ACC112 (cell line): ENCODE results near the gene ARHGAP9.

Experiments used
- H2AFZ ChIP-seq: fragments of 200-600 bp; sonication (generic); one replicate; pipeline ENCODE4 v1.6.0; 2017; ENCODE audit warnings: antibody characterized with exemption, low read length; ENCODE audit not compliant: unreplicated experiment
- H3K27ac ChIP-seq: fragments of 200-600 bp; sonication (generic); 2 replicates; pipeline ENCODE4 v1.5.1; 2014; ENCODE audit warnings: low read depth, mild to moderate bottlenecking, antibody characterized with exemption, low read length, moderate library complexity
- H3K27me3 ChIP-seq: fragments of 200-600 bp; sonication (generic); 2 replicates; pipeline ENCODE4 v1.6.1; 2014; ENCODE audit warnings: mild to moderate bottlenecking, antibody characterized with exemption, low read length, moderate library complexity, mixed read lengths; ENCODE audit not compliant: insufficient read depth
- H3K36me3 ChIP-seq: fragments of 200-600 bp; sonication (generic); 2 replicates; pipeline ENCODE4 v1.6.1; 2016; ENCODE audit warnings: mild to moderate bottlenecking, antibody characterized with exemption, low read length, moderate library complexity, mixed read lengths; ENCODE audit not compliant: insufficient read depth
- H3K4me1 ChIP-seq: fragments of 200-600 bp; sonication (generic); one replicate; pipeline ENCODE4 v1.6.1; 2016; ENCODE audit warnings: low read length, mixed read lengths; ENCODE audit not compliant: insufficient read depth, unreplicated experiment, control insufficient read depth
- H3K4me3 ChIP-seq: fragments of 200-600 bp; sonication (generic); 2 replicates; pipeline ENCODE4 v1.5.1; 2014; ENCODE audit warnings: mild to moderate bottlenecking, low read depth, low read length
- H3K79me2 ChIP-seq: fragments of 200-600 bp; sonication (generic); one replicate; pipeline ENCODE4 v1.6.0; 2016; ENCODE audit warnings: low read length; ENCODE audit not compliant: control insufficient read depth, unreplicated experiment, insufficient read depth

Gene ARHGAP9

DNA sequence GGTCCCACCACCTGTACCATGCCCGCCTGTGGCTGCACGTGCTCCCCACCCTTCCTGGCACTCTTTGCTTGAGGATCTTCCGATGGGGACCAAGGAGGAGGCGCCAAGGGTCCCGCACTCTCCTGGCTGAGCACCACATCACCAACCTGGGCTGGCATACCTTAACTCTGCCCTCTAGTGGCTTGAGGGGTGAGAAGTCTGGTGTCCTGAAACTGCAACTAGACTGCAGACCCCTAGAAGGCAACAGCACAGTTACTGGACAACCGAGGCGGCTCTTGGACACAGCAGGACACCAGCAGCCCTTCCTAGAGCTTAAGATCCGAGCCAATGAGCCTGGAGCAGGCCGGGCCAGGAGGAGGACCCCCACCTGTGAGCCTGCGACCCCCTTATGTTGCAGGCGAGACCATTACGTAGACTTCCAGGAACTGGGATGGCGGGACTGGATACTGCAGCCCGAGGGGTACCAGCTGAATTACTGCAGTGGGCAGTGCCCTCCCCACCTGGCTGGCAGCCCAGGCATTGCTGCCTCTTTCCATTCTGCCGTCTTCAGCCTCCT lies 23.4 kb downstream of the ARHGAP9 start:
- Histone ChIP-seq H2AFZ (no peak overlapping the region), H3K27ac (no peak overlapping the region), H3K79me2 (no peaks in the 10 kb centered on the region), H3K4me1 (peaks cover 31% of the 10 kb centered on the region), H3K27me3 (peaks cover 3% of the 10 kb centered on the region; the same call in 1 of the 2 replicates), H3K36me3 (no peaks in the 10 kb centered on the region), H3K4me3 (no peak overlapping the region)

GRCh38 chr12:57455374-57456144 lies 24.1 kb downstream of the ARHGAP9 start:
- H3K79me2 ChIP-seq: no peaks in the 10 kb centered on the region
- H2AFZ ChIP-seq: no peak overlapping the region
- H3K4me1 ChIP-seq: peaks cover 24% of the 10 kb centered on the region
- H3K4me3 ChIP-seq: no peak overlapping the region
- H3K27me3 ChIP-seq: no peaks in the 10 kb centered on the region
- no peak overlapping the region for H3K27ac ChIP-seq
- H3K36me3 ChIP-seq: no peaks in the 10 kb centered on the region

DNA sequence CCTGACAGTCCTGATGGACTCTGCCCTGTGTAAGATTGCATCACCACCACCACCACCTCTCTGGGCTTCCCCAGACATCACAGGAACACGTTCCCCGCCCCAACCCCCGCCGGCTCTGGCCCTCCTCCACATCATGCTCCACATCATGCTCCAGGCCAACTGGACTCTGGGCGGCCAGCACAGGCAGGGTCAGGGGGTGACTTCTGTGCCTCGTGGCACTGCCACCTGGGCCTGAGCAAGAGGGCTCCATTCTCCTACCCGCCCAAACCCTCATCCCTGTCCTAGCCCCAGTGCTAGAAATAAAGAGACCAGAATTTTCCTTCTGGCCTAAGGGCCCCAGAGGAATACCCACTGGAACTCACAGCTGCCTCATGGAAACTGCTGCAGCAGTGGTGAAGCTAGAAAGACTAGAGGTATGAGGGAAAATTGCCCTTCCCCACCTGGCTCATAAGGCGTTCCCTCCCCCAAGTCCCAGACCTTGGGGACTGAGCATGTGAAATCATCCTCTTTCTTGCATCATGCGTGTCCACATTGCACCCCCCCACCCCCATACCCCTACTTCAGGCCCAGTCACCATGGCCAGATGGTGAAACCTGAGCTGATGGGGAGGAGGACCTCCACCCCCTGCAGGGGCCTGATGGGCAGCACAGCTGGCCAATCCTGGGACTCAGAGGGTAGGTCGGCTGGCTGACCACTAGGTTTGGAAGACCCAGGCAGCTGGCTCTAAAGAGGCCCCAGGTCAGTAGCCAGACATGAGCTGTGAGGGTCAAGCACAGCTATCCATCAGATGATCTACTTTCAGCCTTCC lies 24.9 kb downstream of the ARHGAP9 start, which contains the start of gene INHBE:
Gene INHBE (plus strand): TSS at position 742 of the 808 bp plus-strand sequence. CDS start 230 bp downstream, outside the sequence.
- Histone ChIP-seq H3K27ac (no peak within 1 kb of the TSS), H3K36me3 (no peaks in the 10 kb centered on the region), H3K4me1 (peaks cover 21% of the 10 kb centered on the region), H3K27me3 (no peaks in the 10 kb centered on the region), H2AFZ (no peak within 1 kb of the TSS), H3K79me2 (no peaks in the 10 kb centered on the region), H3K4me3 (no peak within 1 kb of the TSS)

DNA sequence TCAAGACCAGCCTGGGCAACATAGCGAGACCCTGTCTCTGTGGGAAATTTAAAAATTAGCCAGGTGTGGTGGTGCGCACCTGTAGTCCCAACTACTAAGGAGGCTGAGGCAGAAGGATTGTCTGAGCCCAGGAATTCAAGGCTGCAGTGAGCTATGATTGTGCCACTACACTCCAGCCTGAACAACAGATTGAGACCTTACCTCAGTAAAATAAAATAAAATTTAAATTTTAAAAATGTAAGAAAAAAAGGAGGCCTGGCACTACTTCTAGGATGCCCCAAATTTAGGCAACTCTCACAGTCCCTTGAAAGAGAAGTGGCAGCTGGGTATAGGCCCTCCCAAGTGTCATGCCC lies 25.5 kb downstream of the ARHGAP9 start:
- Histone ChIP-seq H3K27ac (no peak overlapping the region), H3K4me1 (peaks cover 21% of the 10 kb centered on the region), H3K4me3 (no peak overlapping the region), H3K27me3 (no peaks in the 10 kb centered on the region), H3K36me3 (no peaks in the 10 kb centered on the region), H2AFZ (no peak overlapping the region), H3K79me2 (no peaks in the 10 kb centered on the region)

DNA sequence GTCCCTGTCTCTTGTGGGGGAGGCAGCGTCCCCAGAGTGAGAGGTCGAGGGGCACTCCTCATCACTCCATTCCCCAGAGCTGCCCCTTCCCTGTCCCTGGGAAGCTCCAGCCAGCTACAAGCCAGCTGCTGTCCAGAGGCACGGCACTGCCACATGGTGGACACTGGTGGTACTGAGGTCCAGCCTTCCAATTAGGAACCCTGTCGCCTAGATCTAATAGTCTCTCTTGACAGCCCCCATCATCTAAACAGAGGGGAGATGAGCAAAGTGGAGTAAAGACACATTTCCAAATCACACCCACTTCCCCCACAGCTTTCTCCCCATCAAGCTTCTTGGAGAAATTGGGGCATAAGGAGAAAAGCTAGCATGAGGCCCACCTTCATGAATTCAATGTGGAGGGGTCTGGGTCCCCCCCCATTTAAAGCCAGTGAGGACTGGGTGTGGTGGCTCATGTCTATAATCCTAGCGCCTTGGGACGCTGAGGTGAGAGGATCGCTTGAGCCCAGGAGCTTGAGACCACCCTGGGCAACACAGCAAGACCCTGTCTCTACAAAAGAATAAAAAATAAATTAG lies 26.6 kb downstream of the ARHGAP9 start:
- no peak overlapping the region for H3K4me3 ChIP-seq
- peaks cover 12% of the 10 kb centered on the region for H3K4me1 ChIP-seq
- no peak overlapping the region for H3K27ac ChIP-seq
- no peak overlapping the region for H2AFZ ChIP-seq
- no peaks in the 10 kb centered on the region for H3K36me3 ChIP-seq
- no peaks in the 10 kb centered on the region for H3K27me3 ChIP-seq
- no peaks in the 10 kb centered on the region for H3K79me2 ChIP-seq

DNA sequence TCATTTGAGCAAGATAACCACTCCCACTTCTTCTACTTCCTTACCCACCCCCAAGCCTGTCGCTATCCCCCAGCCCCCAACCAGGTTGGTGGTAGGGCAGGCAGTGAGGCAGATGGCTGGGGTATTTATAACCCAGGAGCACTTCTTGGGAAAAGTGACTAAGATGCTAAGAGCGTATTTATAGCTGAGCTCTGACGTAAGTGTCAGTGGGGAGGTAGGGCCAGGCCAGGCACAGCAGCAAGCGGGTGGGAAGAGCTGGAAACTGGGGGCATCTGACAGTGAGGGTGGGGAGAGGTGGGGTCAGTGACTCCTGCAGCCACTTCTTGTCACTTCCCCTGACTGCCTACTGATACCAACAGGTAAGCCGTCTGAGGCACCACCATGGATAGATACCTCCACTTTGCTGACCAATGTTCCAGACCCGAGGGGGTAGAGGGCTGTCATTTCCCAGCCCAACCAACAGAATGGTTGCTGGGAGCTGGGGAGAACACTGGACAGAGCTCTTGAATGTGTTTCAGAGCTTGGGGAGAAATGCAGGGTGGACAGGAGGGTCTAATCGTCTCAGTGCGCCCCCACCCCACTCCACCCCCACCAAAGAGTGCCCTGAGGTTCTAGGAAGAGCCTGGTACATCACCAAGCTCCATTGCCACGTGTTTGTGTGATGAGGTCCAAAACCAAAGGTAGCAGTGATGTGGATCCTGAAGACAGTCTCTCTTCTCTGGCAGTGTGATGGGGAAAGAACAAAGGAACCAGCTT lies 27.3 kb downstream of the ARHGAP9 start:
- H2AFZ ChIP-seq: no peak overlapping the region
- H3K27ac ChIP-seq: no peak overlapping the region

DNA sequence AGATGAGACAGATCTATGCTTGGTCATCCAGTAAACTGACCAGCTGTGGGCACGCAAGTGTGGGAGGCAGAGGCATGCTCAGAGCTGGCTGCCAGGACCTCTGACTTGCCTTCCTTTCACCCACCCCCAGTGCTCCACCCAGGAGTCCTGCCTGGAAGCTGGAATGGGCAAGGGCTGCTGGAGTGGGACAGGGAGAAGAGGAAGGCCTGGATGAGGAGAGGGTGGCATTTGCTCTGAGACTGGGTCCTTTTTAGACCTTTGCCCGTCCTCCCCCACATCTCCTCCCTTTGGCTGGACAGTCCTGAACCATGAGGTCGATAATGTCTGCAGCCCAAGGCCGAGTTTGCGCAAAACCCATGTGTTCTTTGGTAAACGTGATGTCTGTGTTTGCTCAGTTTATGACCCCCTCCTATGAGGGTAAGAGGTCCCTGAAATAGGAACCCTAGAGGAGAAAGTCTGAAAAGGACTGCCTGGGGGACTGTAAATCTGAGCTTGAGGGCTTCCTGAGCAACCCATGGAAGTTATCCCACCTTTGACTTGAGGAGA lies 28.4 kb downstream of the ARHGAP9 start:
- no peak overlapping the region for H2AFZ ChIP-seq
- H3K4me3 ChIP-seq: no peak overlapping the region
- H3K79me2 ChIP-seq: no peaks in the 10 kb centered on the region
- no peak overlapping the region for H3K27ac ChIP-seq
- no peaks in the 10 kb centered on the region for H3K27me3 ChIP-seq
- no peaks in the 10 kb centered on the region for H3K36me3 ChIP-seq
- peaks cover 9% of the 10 kb centered on the region for H3K4me1 ChIP-seq

More for the DNA sequence above, 27.3 kb downstream of the ARHGAP9 start:
- Histone ChIP-seq H3K79me2 (no peaks in the 10 kb centered on the region), H3K4me3 (no peak overlapping the region), H3K36me3 (no peaks in the 10 kb centered on the region), H3K4me1 (peaks cover 9% of the 10 kb centered on the region), H3K27me3 (no peaks in the 10 kb centered on the region)

- Histone ChIP-seq H3K36me3 (no peaks in the 10 kb centered on the region), H3K4me3 (no peak overlapping the region), H3K27me3 (no peaks in the 10 kb centered on the region), H3K4me1 (peaks cover 9% of the 10 kb centered on the region), H2AFZ (no peak overlapping the region), H3K27ac (no peak overlapping the region), H3K79me2 (no peaks in the 10 kb centered on the region)
Observed at GRCh38 chr12:57450057-57450456, 29.6 kb downstream of the ARHGAP9 start.

- Histone ChIP-seq H2AFZ (no peak overlapping the region), H3K4me1 (peaks cover 6% of the 10 kb centered on the region), H3K27ac (no peak overlapping the region), H3K79me2 (no peaks in the 10 kb centered on the region), H3K27me3 (no peaks in the 10 kb centered on the region), H3K36me3 (no peaks in the 10 kb centered on the region), H3K4me3 (no peak overlapping the region)
Observed at GRCh38 chr12:57449375-57449774, 30.3 kb downstream of the ARHGAP9 start.

GRCh38 chr12:57448669-57449068 lies 31.0 kb downstream of the ARHGAP9 start:
- Histone ChIP-seq H3K4me3 (no peak overlapping the region), H3K79me2 (no peaks in the 10 kb centered on the region), H3K27me3 (no peaks in the 10 kb centered on the region), H3K27ac (no peak overlapping the region), H3K4me1 (peaks cover 6% of the 10 kb centered on the region), H2AFZ (no peak overlapping the region), H3K36me3 (no peaks in the 10 kb centered on the region)
